NCI-H1092 (cell line): ENCODE results near the gene AFG3L2.
"Not testable (repeated sequence)": the region's sequence is repeated elsewhere in the genome, so short reads cannot be mapped to it uniquely, and the experiment has no call there.

Experiments used
- DNase-seq: peaks from one replicate; lab custom pipeline; 2025; lab: John Stamatoyannopoulos, UW

Gene AFG3L2

GRCh38 chr18:12376754-12377555 is at the start of gene AFG3L2:
TSS of gene AFG3L2 (minus strand) at chr18:12377227. CDS start at chr18:12377082, 145 bp downstream.
- peak; percentile 95 for DNase-seq

DNA sequence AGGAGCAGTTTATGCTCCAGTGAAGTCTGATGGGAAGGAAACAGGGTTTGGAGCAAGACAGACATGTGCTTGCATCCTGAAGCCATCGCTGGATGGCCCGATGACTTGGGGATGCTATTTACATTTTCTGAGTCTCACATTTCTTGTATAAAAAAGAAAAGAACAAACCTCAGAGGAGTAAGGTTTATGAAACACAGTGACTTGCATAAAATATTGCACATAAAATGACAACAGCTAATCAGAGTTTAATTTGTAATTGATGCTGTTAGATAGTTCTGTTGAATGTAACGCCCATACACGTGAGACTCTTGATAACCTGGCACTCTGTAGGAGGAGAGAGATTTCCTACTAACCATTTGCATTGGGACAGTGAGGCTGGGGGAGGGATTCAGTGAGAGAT is 47.2 kb upstream of the AFG3L2 start:
- DNase-seq = no peak

DNA sequence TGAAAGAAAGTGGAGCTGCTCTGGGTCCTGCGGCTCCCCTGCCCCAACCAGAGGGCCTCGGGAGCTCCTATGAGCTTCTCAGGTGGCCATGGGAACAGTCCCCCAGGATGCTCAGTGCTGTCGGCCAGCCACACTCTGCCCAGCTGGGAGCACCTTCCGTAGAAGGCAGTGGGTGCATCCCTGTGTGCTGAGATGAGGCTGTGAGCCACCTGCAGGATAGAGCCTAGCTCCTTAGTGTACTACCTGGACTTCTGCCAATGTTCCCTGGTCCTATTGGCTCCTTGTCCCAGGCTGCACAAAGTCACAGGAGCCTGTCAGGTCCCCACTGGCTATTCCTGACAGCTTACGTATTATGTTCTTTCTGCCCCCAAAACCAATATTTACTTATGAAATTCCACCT is 46.8 kb upstream of the AFG3L2 start:
- no peak for DNase-seq

GRCh38 chr18:12423393-12423792 is 46.4 kb upstream of the AFG3L2 start:
- no peak for DNase-seq

DNA sequence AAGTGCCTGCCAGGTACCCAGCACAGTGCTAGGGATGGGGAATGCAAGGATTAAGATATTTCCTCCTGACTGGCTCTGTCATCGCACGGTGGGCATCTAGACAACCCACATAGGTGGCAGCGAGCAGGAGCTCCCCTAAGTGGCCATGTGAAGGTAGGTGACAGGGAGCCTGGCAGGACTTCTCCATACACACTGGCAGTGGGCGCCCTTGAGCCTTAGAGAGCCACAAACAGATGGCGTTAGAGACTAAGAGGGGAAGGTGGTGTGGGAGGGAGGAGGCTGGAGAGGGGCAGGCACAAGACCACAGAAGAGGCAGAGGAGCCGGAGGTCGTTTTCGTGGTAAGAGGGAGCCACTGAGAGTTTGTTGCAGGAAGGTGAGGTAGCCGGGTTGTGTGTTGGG is 45.9 kb upstream of the AFG3L2 start:
- no peak for DNase-seq

DNA sequence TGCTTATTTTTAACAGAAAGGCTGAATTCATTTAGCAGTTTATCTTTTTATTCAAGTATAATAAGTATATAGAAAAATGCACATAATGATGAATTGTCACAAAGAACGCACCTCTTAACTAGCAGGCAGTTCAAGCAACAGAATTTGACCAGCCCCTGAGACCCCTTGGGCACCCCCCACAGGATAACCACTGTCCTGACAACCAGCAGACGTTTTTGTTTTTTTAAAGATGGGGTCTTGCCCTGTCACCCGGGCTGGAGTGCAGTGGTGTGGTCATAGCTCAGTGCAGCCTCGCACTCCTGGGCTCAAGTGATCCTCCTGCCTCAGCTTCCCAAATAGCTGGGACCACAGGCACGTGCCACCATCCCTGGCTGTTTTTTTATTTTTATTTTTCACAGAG is 44.7 kb upstream of the AFG3L2 start:
- no peak for DNase-seq

DNA sequence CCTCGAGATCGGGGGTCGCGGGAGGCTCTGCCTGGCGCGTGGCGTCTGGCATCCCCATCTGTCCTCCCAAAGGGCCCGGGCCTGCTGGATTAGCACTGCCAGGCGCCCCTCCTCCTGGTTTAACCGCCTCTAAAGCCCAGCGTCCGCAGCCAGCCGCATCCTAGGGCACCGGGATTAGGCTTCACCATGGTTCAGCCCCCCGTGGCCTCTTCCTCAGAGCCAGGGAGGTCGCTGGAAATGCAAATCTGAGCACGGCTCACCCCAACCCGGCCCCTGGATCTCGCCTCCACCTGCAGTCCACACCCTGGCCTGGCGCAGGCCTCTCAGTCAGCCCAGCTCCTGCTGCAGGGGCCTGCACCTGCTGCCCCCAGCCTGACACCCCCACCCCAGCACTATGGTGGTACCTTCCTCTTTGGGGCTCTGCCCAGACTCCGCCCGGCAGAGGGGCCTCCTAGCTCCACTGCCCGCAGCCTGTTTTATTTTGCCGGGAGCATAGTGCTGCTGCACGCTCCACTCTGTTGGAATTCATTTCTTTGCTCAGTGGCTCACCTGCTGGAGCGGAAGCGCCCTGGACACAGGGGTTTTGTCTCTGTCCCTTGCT is 43.9 kb upstream of the AFG3L2 start:
- peak; percentile 73 for DNase-seq

- no peak for DNase-seq
Measured at GRCh38 chr18:12417687-12418086, 40.7 kb upstream of the AFG3L2 start.

- DNase-seq = no peak
Measured at GRCh38 chr18:12416098-12416729, 39.2 kb upstream of the AFG3L2 start.

GRCh38 chr18:12411456-12411855 is 34.4 kb upstream of the AFG3L2 start:
- DNase-seq = no peak

DNA sequence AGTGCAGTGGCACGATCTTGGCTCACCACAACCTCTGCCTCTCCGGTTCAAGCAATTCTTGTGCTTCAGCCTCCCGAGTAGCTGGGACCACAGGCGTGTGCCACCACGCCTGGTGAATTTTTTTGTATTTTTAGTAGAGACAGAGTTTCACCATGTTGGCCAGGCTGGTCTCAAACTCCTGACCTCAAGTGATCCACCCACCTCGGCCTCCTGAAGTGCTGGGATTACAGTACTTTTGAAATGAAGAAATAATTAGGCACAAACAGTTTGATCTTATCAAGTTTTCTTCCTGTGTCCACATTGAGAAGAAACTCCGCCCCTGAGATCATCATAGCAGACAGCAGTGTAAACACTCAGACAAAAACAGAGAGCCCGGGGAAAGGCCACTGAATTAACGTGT is 33.7 kb upstream of the AFG3L2 start:
- not testable (repeated sequence) for DNase-seq

GRCh38 chr18:12410081-12410481 is 33.1 kb upstream of the AFG3L2 start:
- DNase-seq = no peak

GRCh38 chr18:12409469-12409868 is 32.4 kb upstream of the AFG3L2 start:
- DNase-seq = no peak

- no peak for DNase-seq
Measured at GRCh38 chr18:12408247-12408869, 31.3 kb upstream of the AFG3L2 start.

GRCh38 chr18:12406371-12407111 is 29.5 kb upstream of the AFG3L2 start:
- DNase-seq = no peak

DNA sequence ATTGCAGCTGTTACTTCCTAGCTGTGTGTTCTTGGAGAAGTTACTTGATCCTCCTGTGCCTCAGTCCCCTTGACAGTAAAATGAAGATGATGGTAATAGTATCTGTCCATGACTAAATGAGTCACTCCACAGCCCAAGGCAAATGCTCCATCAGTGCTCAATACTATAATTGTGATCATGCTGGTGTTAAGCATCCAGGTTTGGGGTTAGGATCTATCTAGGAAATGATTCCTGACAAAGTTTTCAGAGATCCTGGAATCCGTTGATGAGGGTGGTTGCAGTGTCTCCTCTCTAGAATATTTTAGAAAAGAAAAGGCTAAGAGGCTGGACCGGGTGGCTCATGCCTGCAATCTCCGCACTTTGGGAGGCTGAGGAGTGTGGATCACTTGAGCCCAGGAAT is 28.0 kb upstream of the AFG3L2 start:
- no peak for DNase-seq

- DNase-seq = no peak
Measured at GRCh38 chr18:12403601-12404506, 26.8 kb upstream of the AFG3L2 start.

DNA sequence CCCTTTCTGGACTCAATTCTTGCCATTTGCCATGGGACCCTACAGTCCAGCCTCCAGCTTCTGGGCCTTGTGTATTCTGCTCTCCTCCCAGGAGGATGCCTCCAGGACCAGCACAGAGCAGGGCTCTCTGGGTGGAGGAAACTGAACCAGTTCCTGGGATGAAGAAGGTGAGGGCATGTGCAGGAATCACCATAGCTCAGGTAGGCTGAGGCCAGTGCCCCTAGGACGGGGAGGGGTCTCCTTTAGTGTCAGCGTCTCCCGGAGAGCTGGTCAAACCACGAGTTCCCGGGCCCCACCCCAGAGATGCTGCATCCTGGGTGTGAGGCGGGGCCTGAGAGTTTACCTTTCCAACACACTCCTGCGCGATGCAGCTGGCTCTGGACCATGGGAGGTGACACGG is 24.9 kb upstream of the AFG3L2 start:
- DNase-seq = no peak

DNA sequence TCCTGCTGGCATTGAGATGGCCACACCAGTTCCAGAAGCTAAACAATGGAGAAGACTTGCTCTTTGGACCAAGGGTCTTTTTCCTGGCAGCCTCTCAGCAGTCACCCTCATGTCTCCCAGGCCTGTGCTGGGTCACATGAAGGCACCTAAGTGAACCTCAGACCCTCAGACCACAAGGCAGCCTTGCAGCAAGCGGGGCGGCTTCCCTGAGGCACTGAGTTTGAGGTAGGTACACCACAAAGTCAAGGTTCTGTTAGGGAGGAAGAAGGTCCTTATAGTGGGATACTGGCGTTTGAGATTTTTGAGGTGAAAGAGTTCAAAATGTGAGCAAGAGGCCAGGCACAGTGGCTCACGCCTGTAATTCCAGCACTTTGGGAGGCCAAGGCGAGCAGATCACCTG is 22.2 kb upstream of the AFG3L2 start:
- DNase-seq = no peak

GRCh38 chr18:12398625-12399024 is 21.6 kb upstream of the AFG3L2 start:
- no peak for DNase-seq

DNA sequence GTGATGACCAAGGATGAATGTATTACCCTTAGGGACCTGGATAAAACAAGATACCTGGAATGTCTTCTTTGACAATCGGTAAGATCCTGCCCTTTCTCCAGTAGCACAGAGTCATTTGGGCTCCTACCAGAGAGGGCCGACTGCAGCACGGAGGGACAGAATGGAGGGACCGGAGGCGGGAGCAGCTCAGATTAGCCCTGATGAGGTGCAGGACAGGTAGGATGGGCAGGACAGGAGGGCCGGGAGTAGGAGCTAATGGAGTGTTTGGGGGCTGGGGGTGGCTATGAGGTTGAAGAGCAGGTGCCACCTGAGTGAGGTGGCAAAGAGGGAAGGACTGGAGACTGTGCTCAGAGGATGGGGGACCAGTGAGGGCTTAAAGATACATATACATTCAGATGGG is 20.8 kb upstream of the AFG3L2 start:
- DNase-seq = no peak
